Head of caudate nucleus (tissue), 42 donors: Measurements from ENCODE around the gene STXBP2.

Experiments used
- DNase-seq, 42 donors: peaks; one replicate each; pipeline versions ENCODE4 v3.0.0 to v3.0.0-alpha.2; 2020 to 2021; ENCODE audit warnings: mixed read lengths in 7 of 42
- intact Hi-C: fragments of 100-400 bp; cut with DNase I; formaldehyde crosslinking; loops from one replicate; pipeline ENCODE4 v1.15.0; 2022

STXBP2 gene

GRCh38 chr19:7636691-7637373, at the start of gene STXBP2:
Gene STXBP2, plus strand, starts transcription at chr19:7637110. Its CDS starts 40 bp downstream, at chr19:7637150.
- intact Hi-C loops: no loop called here
- DNase-seq: peak in 25 of 42 donors; percentile 19 to 67 (median 40)

DNA sequence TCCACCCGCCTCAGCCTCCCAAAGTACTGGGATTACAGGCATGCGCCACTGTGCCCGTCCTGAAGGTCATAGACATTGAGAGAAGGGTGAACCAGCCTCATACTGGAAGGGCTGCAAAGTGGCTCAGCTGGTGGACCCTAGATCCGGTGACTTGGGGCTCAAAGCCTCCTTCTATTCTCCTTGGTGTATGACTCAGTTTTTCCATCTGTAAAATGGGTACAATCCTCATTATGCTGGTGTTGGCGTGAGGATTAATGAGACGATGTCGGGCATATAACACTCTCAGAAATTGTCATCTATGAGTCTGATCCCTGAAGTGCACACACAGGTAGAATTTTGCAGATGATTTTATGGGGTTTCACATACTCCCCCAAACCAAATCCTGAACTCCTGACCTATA, 47.1 kb upstream of the STXBP2 start:
- intact Hi-C loops: no loop called here

GRCh38 chr19:7590256-7590655, 46.7 kb upstream of the STXBP2 start:
- no peak for DNase-seq
- intact Hi-C loops: no loop called here

More for the DNA sequence above, 47.1 kb upstream of the STXBP2 start:
- no peak for DNase-seq

DNA sequence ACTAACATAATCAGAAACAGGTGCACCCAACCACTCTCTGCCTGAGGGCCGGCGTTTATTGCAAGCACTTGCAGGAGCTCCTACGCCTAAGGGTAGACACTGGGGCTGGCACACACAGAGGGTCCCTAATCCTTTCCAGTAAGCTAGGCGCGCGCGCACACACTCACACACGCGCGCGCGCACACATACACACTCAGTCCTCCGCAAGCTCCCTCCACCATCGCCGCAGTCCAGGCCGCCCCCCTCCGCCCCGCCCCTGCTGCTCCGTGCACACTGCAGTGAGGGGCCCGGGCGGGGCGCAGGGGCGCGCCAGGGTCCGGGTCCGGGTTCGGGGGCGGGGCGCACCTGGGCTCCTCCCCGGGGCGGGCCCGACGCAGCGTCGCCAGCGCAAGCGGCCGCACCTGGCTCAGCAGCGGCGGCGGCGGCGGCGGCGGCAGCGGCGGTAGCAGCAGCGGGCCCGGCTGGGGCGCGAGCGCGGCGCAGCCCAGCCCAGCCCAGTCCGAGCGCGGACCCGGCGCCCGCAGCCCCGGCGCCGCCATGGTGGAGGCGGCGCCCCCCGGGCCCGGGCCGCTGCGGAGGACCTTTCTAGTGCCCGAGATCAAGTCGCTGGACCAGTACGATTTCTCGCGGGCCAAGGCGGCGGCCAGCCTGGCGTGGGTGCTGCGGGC, 41.3 kb upstream of the STXBP2 start, which contains the start of gene CAMSAP3:
CAMSAP3 (plus strand) TSS at position 398 of the 668 bp plus-strand sequence; CDS start at position 538, 140 bp downstream.
- intact Hi-C loops: no loop called here
- DNase-seq: peak in 40 of 42 donors; percentile 9 to 81 (median 60)

DNA sequence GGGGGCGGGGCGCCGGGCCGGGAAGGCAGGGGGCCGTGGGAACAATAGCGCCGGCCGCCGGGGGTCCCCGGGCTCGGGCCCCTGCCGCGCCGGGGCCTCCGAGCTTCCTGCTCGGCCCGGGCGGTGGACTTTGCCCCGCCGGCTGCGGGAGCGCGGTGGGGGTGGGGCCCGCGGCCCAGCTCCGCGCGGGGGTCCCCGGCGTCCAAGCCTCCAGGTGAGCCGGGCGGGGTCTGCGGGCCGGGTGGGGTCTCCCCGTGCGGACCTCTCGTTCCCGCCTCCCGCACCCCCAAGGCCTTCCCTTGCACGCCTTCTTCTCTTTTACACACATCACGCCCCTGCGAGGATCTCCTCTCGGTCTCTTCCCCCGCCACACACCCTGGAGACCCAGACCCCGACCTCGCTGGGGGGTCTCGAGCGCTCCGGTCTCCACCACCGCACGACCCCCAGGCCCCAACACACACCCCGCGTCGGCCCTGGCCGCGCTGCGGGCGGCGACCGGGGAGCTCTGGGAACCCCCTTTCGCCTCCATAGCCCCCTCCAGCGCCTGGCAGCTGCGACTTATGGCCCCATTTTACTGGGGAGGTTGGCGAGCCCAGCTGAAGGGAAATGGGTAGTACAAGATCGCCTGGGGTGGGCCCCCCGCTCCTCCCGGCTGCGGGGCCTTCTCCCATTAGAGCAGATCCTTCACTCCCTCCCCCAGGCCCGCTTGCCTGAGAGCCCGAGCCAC, 40.5 kb upstream of the STXBP2 start:
- DNase-seq: peak in 3 of 42 donors; percentile 16 to 33 (median 18)
- intact Hi-C loops: no loop called here

- intact Hi-C loops: no loop called here
Measured at GRCh38 chr19:7597689-7598088, 39.2 kb upstream of the STXBP2 start.

GRCh38 chr19:7598180-7598579, 38.7 kb upstream of the STXBP2 start:
- intact Hi-C loops: no loop called here
- DNase-seq: no peak

More at GRCh38 chr19:7597689-7598088, 39.2 kb upstream of the STXBP2 start:
- DNase-seq: no peak

- DNase-seq: no peak
- intact Hi-C loops: no loop called here
Measured at GRCh38 chr19:7600721-7601120, 36.2 kb upstream of the STXBP2 start.

DNA sequence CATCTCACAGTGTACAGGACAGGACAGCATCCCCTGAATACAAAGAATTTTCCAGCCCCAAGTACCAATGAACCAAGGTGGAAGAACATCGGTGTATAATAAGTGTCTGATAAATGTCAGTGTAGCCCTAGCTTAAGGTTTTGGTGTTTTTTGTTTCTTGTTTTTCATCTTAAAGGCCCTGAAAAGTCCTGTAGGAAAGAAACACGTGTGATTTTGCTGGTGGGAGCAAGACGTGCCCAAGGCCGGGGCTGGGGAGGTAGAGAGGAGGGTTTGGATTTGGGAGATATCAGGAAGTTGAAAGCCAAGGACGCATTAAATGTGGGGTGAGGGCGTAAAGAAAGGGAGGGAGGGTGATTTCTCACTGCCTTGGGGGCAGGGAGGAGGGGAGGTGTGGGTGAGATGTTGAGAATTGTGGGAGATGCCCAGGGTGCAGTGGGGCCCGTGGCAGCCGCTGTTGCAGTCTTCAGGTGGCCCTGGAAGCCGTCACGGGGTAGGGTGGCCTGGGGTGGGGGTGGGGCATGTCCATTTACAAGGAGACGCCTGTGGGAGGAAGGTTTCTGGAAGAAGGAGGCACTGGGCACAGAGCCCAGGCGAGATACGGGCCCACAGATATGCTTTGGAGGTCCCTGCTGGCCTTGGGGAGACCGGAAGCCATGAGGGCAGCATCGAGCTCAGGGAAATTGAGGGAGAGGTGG, 34.5 kb upstream of the STXBP2 start:
- intact Hi-C loops: no loop called here
- no peak for DNase-seq

DNA sequence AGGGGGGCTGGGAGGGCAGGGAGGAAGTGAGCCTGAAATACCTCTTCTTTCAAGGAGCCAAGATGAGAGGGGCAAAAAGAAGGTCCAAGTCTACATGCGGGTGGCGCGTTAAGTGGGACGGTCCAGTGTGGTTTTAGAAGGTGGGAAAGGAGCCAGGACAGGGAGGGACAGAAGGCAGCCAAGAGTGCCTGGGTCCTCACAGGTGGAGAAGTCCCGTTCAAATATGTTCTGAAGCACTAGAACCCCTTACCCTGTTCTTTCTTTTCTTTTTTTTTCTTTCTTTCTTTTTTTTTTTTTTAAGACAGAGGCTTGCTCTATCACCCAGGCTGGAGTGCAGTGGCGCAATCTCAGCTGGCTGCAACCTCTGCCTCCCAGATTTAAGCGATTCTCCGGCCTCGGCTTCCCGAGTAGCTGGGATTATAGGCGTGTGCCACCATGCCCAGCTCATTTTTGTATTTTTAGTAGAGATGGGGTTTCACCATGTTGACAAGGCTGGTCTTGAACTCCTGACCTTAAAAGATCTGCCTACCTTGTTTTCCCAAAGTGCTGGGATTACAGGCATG, 33.9 kb upstream of the STXBP2 start:
- no peak for DNase-seq
- intact Hi-C loops: no loop called here

- no peak for DNase-seq
- intact Hi-C loops: no loop called here
Measured at GRCh38 chr19:7603919-7604318, 33.0 kb upstream of the STXBP2 start.

GRCh38 chr19:7605490-7606222, 31.3 kb upstream of the STXBP2 start:
- DNase-seq: no peak
- intact Hi-C loops: no loop called here

GRCh38 chr19:7606289-7606688, 30.6 kb upstream of the STXBP2 start:
- intact Hi-C loops: no loop called here
- DNase-seq: no peak

- DNase-seq: no peak
- intact Hi-C loops: no loop called here
Measured at GRCh38 chr19:7607212-7607873, 29.6 kb upstream of the STXBP2 start.

DNA sequence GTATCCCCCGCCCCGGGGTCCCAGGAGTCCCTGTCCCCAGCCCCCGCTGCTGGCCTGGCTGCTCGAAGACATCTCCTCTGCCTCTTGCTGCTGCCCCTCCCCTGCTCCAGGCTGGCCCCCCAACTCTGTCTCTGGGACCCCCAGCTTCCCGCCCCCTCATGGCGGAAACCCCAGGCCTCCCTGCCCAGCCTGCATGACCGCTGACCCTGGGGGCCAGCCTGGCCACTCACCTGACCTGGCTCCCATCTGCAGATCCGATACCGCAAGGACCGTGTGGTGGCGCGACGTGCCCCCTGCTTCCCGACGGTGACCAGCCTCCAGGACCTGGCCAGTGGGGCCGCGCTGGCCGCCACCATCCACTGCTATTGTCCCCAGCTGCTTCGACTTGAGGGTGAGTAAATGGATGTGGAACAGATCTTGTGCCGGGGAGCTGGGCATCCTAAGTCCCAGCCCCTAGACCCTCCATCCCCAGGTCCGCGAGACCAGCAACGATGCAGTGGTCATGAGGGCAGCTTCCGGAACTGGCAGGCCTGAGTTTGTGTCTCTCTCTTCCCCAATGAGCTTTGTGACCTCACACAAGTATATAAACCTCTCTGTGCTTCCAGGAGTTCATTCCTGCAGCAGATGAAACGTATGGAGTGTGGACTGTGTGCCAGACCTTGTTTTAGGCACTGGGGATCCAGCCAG, 28.9 kb upstream of the STXBP2 start:
- intact Hi-C loops: no loop called here
- no peak for DNase-seq

GRCh38 chr19:7610491-7611240, 26.2 kb upstream of the STXBP2 start:
- intact Hi-C loops: no loop called here
- no peak for DNase-seq
